ENCODE data around the gene TCAIM. TPM values are rescaled to one million over a fixed set of nuclear protein-coding genes. Genes with fewer than 3 reads are reported as not detected.

Gene TCAIM
- polyA plus RNA-seq, 1 experiment = 10.1 TPM

GRCh38 chr3:44398853-44399252, 60.3 kb downstream of the TCAIM start:
- Histone ChIP-seq H3K36me3 (ENCODE audit: control insufficient read depth, insufficient read depth, low read length) (peaks cover 2% of the 10 kb centered on the region; the same call in 1 of the 2 replicates), H3K27me3 (ENCODE audit: control insufficient read depth, insufficient read depth, low read length) (no peaks in the 10 kb centered on the region), H3K4me3 (ENCODE audit: low read depth, low read length) (no peak overlapping the region)
- no peak for DNase-seq (ENCODE audit: low read depth)
- ChIA-PET CTCF (no interaction called here), POLR2A (no interaction called here)
- no peak for TF ChIP-seq CTCF (IDR thresholded peaks at IDR 0.05; ENCODE audit: insufficient read depth, low read depth, low read length)

GRCh38 chr3:44400771-44401170, 62.2 kb downstream of the TCAIM start:
- no peak overlapping the region for H3K4me3 ChIP-seq (ENCODE audit: low read depth, low read length)
- no peak for DNase-seq (ENCODE audit: low read depth)
- ChIA-PET POLR2A (no interaction called here), CTCF (no interaction called here)
- no peak for TF ChIP-seq CTCF (IDR thresholded peaks at IDR 0.05; ENCODE audit: insufficient read depth, low read depth, low read length)
- no peaks in the 10 kb centered on the region for H3K27me3 ChIP-seq (ENCODE audit: control insufficient read depth, insufficient read depth, low read length)
- H3K36me3 ChIP-seq (ENCODE audit: control insufficient read depth, insufficient read depth, low read length) = peaks cover 2% of the 10 kb centered on the region; the same call in 1 of the 2 replicates

GRCh38 chr3:44402548-44402947, 64.0 kb downstream of the TCAIM start:
- no peak for TF ChIP-seq CTCF (IDR thresholded peaks at IDR 0.05; ENCODE audit: insufficient read depth, low read depth, low read length)
- POLR2A ChIA-PET = no interaction called here
- no peak for DNase-seq (ENCODE audit: low read depth)
- no peak overlapping the region for H3K4me3 ChIP-seq (ENCODE audit: low read depth, low read length)
- H3K36me3 ChIP-seq (ENCODE audit: control insufficient read depth, insufficient read depth, low read length) = peaks cover 2% of the 10 kb centered on the region; the same call in 1 of the 2 replicates
- CTCF ChIA-PET = no interaction called here
- H3K27me3 ChIP-seq (ENCODE audit: control insufficient read depth, insufficient read depth, low read length) = no peaks in the 10 kb centered on the region

- ChIA-PET CTCF (no interaction called here), POLR2A (no interaction called here)
- no peak for DNase-seq (ENCODE audit: low read depth)
- no peak for TF ChIP-seq CTCF (IDR thresholded peaks at IDR 0.05; ENCODE audit: insufficient read depth, low read depth, low read length)
- Histone ChIP-seq H3K36me3 (ENCODE audit: control insufficient read depth, insufficient read depth, low read length) (peaks cover 3% of the 10 kb centered on the region), H3K4me3 (ENCODE audit: low read depth, low read length) (no peak overlapping the region), H3K27me3 (ENCODE audit: control insufficient read depth, insufficient read depth, low read length) (no peaks in the 10 kb centered on the region)
Observed at GRCh38 chr3:44409640-44410410, 71.3 kb downstream of the TCAIM start.

- no peak for TF ChIP-seq CTCF (IDR thresholded peaks at IDR 0.05; ENCODE audit: insufficient read depth, low read depth, low read length)
- DNase-seq (ENCODE audit: low read depth) = no peak
- CTCF ChIA-PET = no interaction called here
- no peaks in the 10 kb centered on the region for H3K27me3 ChIP-seq (ENCODE audit: control insufficient read depth, insufficient read depth, low read length)
- H3K36me3 ChIP-seq (ENCODE audit: control insufficient read depth, insufficient read depth, low read length) = peaks cover 3% of the 10 kb centered on the region
- POLR2A ChIA-PET = interaction anchor here (0.6 kb wide), 1 partner anchor 12 kb away, joined by 3 read pairs; no protein-coding TSS in a partner anchor
- no peak overlapping the region for H3K4me3 ChIP-seq (ENCODE audit: low read depth, low read length)
Observed at GRCh38 chr3:44411031-44411645, 72.6 kb downstream of the TCAIM start.
